D721Med (cell line): ENCODE data around the gene KRT12.
"Not testable (repeated sequence)": the region's sequence is repeated elsewhere in the genome, so short reads cannot be mapped to it uniquely, and the experiment has no call there.

ENCODE experiments used
- DNase-seq: peaks from one replicate; pipeline ENCODE4 v3.0.0; 2011; ENCODE audit warnings: low spot score; ENCODE audit not compliant: insufficient read length
- FAIRE-seq: peaks from 2 replicates; lab custom pipeline; 2011; peaks lifted over from hg19 to GRCh38; lab: Jason Lieb, UNC
- CTCF ChIP-seq: IDR thresholded peaks from 2 replicates; pipeline ENCODE4 v1.5.1; 2012; ENCODE audit warnings: mild to moderate bottlenecking, control low read depth; ENCODE audit not compliant: insufficient read depth; ENCODE audit errors: missing control alignments

The KRT12 gene

GRCh38 chr17:40871316-40871715 lies 4.3 kb upstream of the KRT12 start:
- FAIRE-seq = no peak
- DNase-seq = no peak
- no peak for TF ChIP-seq CTCF

- FAIRE-seq (no peak), DNase-seq (no peak)
- TF ChIP-seq CTCF = no peak
Observed at GRCh38 chr17:40870136-40870535, 3.1 kb upstream of the KRT12 start.

GRCh38 chr17:40864661-40865390 lies 2.2 kb downstream of the KRT12 start:
- DNase-seq (no peak), FAIRE-seq (no peak)
- no peak for TF ChIP-seq CTCF

GRCh38 chr17:40862985-40863733 lies 3.9 kb downstream of the KRT12 start:
- no peak for DNase-seq
- no peak for TF ChIP-seq CTCF
- FAIRE-seq = no peak

GRCh38 chr17:40859536-40859935 lies 7.5 kb downstream of the KRT12 start:
- DNase-seq (no peak), FAIRE-seq (no peak)
- TF ChIP-seq CTCF = no peak

- not testable (repeated sequence) for DNase-seq, FAIRE-seq
Observed at GRCh38 chr17:40858667-40859066, 8.4 kb downstream of the KRT12 start.

GRCh38 chr17:40857535-40857934 lies 9.5 kb downstream of the KRT12 start:
- no peak for TF ChIP-seq CTCF
- FAIRE-seq (no peak), DNase-seq (no peak)
